Measurements from ENCODE around the gene GMDS. TPM values are rescaled to one million over a fixed set of nuclear protein-coding genes. Genes with fewer than 3 reads are reported as not detected.

GMDS gene
- total and polyA plus RNA-seq, 2 of the 8 experiments (the other 6 are each of a cell fraction or from before 2014, with no cell fraction given), result 16.8 to 50.0 TPM

GRCh38 chr6:2228392-2228791 is 17.0 kb downstream of the GMDS start:
- Histone ChIP-seq H2BK20ac (ENCODE audit: low read length) (no peak overlapping the region), H3K79me2 (ENCODE audit: control insufficient read depth in 1 of 2, insufficient read depth in 2 of 2, low read length in 2 of 2) (peaks cover 0 to 68% of the 10 kb centered on the region in 2 experiments; a peak in 2 of 4 replicates), H3K23ac (ENCODE audit: insufficient read length) (no peak overlapping the region), H3K56ac (replicated peaks; ENCODE audit: insufficient read length, low read depth, low read length) (no peak overlapping the region), H2AFZ (ENCODE audit: low read length) (no peak overlapping the region), H2BK5ac (ENCODE audit: low read depth, low read length) (no peak overlapping the region), H2BK12ac (ENCODE audit: low read depth, low read length) (no peak overlapping the region), H3K4me3 (ENCODE audit: extremely low read depth in 1 of 4, insufficient read depth in 2 of 4, low read depth in 3 of 4, low read length in 4 of 4) (no peak overlapping the region), H3K79me1 (ENCODE audit: low read depth, low read length) (peaks cover 20% of the 10 kb centered on the region), H3K36me3 (ENCODE audit: control insufficient read depth in 2 of 4, insufficient read depth in 4 of 4, low read length in 3 of 4) (no peaks in the 10 kb centered on the region), H3K4ac (replicated peaks; ENCODE audit: insufficient read length, low read depth, low read length) (no peak overlapping the region), H2BK120ac (replicated peaks; ENCODE audit: low read depth, low read length) (no peak overlapping the region), H4K5ac (ENCODE audit: insufficient read length, low read depth, low read length) (no peak overlapping the region), H3K27ac (ENCODE audit: low read depth, low read length) (no peak overlapping the region), H3K27me3 (replicated peaks in 1 of 4; ENCODE audit: control insufficient read depth in 3 of 4, extremely low read depth in 1 of 4, insufficient read depth in 3 of 4, low read length in 3 of 4) (no peaks in the 10 kb centered on the region), H4K91ac (replicated peaks; ENCODE audit: insufficient read length, low read length) (no peak overlapping the region), H3K18ac (ENCODE audit: extremely low read depth, low read length) (no peak overlapping the region), H3K23me2 (ENCODE audit: low read depth, low read length) (no peaks in the 10 kb centered on the region), H2BK15ac (ENCODE audit: low read length) (no peak overlapping the region), H3K4me1 (replicated peaks in 1 of 4; ENCODE audit: control insufficient read depth in 3 of 4, insufficient read depth in 4 of 4, low read length in 3 of 4) (peaks cover 3 to 14% (median 5%) of the 10 kb centered on the region in 4 experiments; a peak in 5 of 7 replicates), H3K9me3 (ENCODE audit: insufficient read depth in 2 of 2, low read depth in 1 of 2, low read length in 1 of 2) (no peaks in the 10 kb centered on the region), H4K8ac (ENCODE audit: extremely low read depth, insufficient read depth, low read length) (no peak overlapping the region), H3K9ac (replicated peaks in 1 of 4; ENCODE audit: extremely low read depth in 1 of 4, low read depth in 3 of 4, low read length in 3 of 4) (no peak overlapping the region), H3K14ac (ENCODE audit: insufficient read length) (no peak overlapping the region), H2AK5ac (ENCODE audit: low read depth, low read length) (no peak overlapping the region), H3K4me2 (ENCODE audit: insufficient read depth in 1 of 2, low read depth in 2 of 2, low read length in 2 of 2) (no peak overlapping the region), H4K20me1 (replicated peaks in 1 of 2; ENCODE audit: control insufficient read depth in 1 of 2, insufficient read depth in 2 of 2, low read length in 2 of 2) (peaks cover 0 to 1% of the 10 kb centered on the region in 2 experiments)
- ChIA-PET CTCF (ENCODE audit: partially characterized antibody) (interaction anchor here (1.3 to 2.4 kb wide), 4 partner anchors 19 to 406 kb away, joined by 3 to 7 read pairs (median 4); no protein-coding TSS in a partner anchor), POLR2A (ENCODE audit: partially characterized antibody) (interaction anchor here (1.1 kb wide), 1 partner anchor 17 kb away, joined by 3 read pairs; the partner anchor contains the start of gene GMDS)
- 88% methylated on average over 2 of the region's 2 CpGs; no CpG with 5 or more reads in 1 of the 2 experiments for WGBS, 2 experiments (ENCODE audit: extremely low coverage in 1 of 2, insufficient coverage in 1 of 2, insufficient read length in 1 of 2, insufficient replicate concordance in 2 of 2, low coverage in 1 of 2, low lambda C conversion rate in 2 of 2, missing lambda C conversion rate in 1 of 2)
- FAIRE-seq, result no peak
- DNase-seq (ENCODE audit: low read depth in 1 of 2, low spot score in 2 of 2), result no peak
- TF ChIP-seq PHF8 (conservative IDR thresholded peaks at IDR 0.05; ENCODE audit: low read depth, low read length) (no peak), CBX5 (IDR thresholded peaks at IDR 0.05; ENCODE audit: low read depth, low read length) (no peak), KDM1A (IDR thresholded peaks at IDR 0.05; ENCODE audit: borderline replicate concordance, low read length) (no peak), SP2 (IDR thresholded peaks at IDR 0.05; ENCODE audit: low read length) (no peak), HDAC2 (IDR thresholded peaks at IDR 0.05; ENCODE audit: borderline replicate concordance in 1 of 2, low read depth in 2 of 2, low read length in 2 of 2) (no peak), CHD2 (IDR thresholded peaks at IDR 0.05; ENCODE audit: low read length) (no peak), GABPA (IDR thresholded peaks at IDR 0.05; ENCODE audit: borderline replicate concordance, insufficient read depth, low read length) (no peak), CREB1 (IDR thresholded peaks at IDR 0.05) (no peak), RFX5 (IDR thresholded peaks at IDR 0.05; ENCODE audit: borderline replicate concordance, low read depth, low read length) (no peak), SIX5 (IDR thresholded peaks at IDR 0.05; ENCODE audit: low read depth, low read length) (no peak), KDM4A (IDR thresholded peaks at IDR 0.05; ENCODE audit: low read depth, low read length, severe bottlenecking) (no peak), BCL11A (IDR thresholded peaks at IDR 0.05; ENCODE audit: low read depth in 2 of 2, low read length in 2 of 2) (no peak), RBBP5 (IDR thresholded peaks at IDR 0.05; ENCODE audit: borderline replicate concordance, low read depth, low read length) (no peak), CTBP2 (IDR thresholded peaks at IDR 0.05; ENCODE audit: borderline replicate concordance, insufficient read depth, insufficient read length, low read length) (no peak)
